Hepatocyte (in vitro differentiated cells): ENCODE measurements around the gene PYCR2. TPM values are rescaled to one million over a fixed set of nuclear protein-coding genes. Genes with fewer than 3 reads are reported as not detected.

ENCODE experiments used
- DNase-seq: peaks from one replicate; pipeline ENCODE4 v3.0.0-alpha.2; 2016; ENCODE audit warnings: low spot score
- H2AFZ ChIP-seq: fragments of 200-600 bp; sonication (generic); 2 replicates; pipeline ENCODE4 v1.6.0; 2016; ENCODE audit warnings: antibody characterized with exemption, mild to moderate bottlenecking
- H3K27ac ChIP-seq: fragments of 200-600 bp; sonication (generic); 2 replicates; pipeline ENCODE4 v1.5.1; 2016; ENCODE audit warnings: mild to moderate bottlenecking
- H3K27me3 ChIP-seq: fragments of 200-600 bp; sonication (generic); 2 replicates; pipeline ENCODE4 v1.6.1; 2016
- H3K36me3 ChIP-seq: fragments of 200-600 bp; sonication (generic); replicated peaks from 2 replicates; pipeline ENCODE4 v1.5.1; 2016; ENCODE audit warnings: low read depth; ENCODE audit not compliant: insufficient read depth
- H3K4me1 ChIP-seq: fragments of 200-600 bp; sonication (generic); 2 replicates; pipeline ENCODE4 v1.5.1; 2016; ENCODE audit warnings: mild to moderate bottlenecking, moderate library complexity; ENCODE audit not compliant: insufficient read depth
- H3K4me2 ChIP-seq: fragments of 200-600 bp; sonication (generic); 2 replicates; pipeline ENCODE4 v1.6.0; 2016
- H3K4me3 ChIP-seq: fragments of 200-600 bp; sonication (generic); 2 replicates; pipeline ENCODE4 v1.5.1; 2016; ENCODE audit warnings: mild to moderate bottlenecking
- H3K79me2 ChIP-seq: fragments of 200-600 bp; sonication (generic); 2 replicates; pipeline ENCODE4 v1.6.0; 2017; ENCODE audit warnings: mild to moderate bottlenecking
- H3K9me2 ChIP-seq: fragments of 200-600 bp; sonication (generic); replicated peaks from 2 replicates; pipeline ENCODE4 v1.6.0; 2017; ENCODE audit warnings: mild to moderate bottlenecking; ENCODE audit not compliant: insufficient read depth
- H3K9me3 ChIP-seq: fragments of 200-600 bp; sonication (generic); 2 replicates; pipeline ENCODE4 v1.5.1; 2016; ENCODE audit warnings: low read depth, mild to moderate bottlenecking
- H4K20me1 ChIP-seq: fragments of 200-600 bp; sonication (generic); 2 replicates; pipeline ENCODE4 v1.6.0; 2016; ENCODE audit warnings: mild to moderate bottlenecking; ENCODE audit not compliant: insufficient read depth, poor library complexity, severe bottlenecking
- EZH2 ChIP-seq: fragments of 200-600 bp; sonication (generic); IDR thresholded peaks from 2 replicates; pipeline ENCODE4 v1.6.1; 2016; ENCODE audit warnings: antibody characterized with exemption, mild to moderate bottlenecking, borderline replicate concordance
- EZH2phosphoT487 ChIP-seq: fragments of 200-600 bp; sonication (generic); IDR thresholded peaks from one replicate; pipeline ENCODE4 v1.6.1; 2018; ENCODE audit warnings: antibody characterized with exemption, mild to moderate bottlenecking, low read depth, moderate library complexity; ENCODE audit not compliant: unreplicated experiment, severe bottlenecking
- WGBS: methylation state at CpG from one replicate; pipeline ENCODE4 v1.1.6; 2016; ENCODE audit warnings: low lambda C conversion rate; ENCODE audit errors: missing lambda C conversion rate; 5-methylcytosine and 5-hydroxymethylcytosine counted together
- polyA plus RNA-seq: library from polyadenylated mRNA; unstranded; fragments of >200 nt; fragmentation: Nextera tagmentation; extraction: Ambion mirVana; gene quantifications from 2 replicates; pipeline ENCODE4 v1.2.1, GENCODE V29; 2016
- total RNA-seq: library from RNA; depleted of rRNA; stranded (reverse); fragments of >200 nt; gene quantifications from 2 replicates; pipeline ENCODE4 v1.2.3, GENCODE V29; 2014
- TF ChIP-seq, protein P1 (sequence below): fragments of 200-600 bp; sonication (generic); IDR thresholded peaks from 2 replicates; pipeline ENCODE4 v1.5.1; 2016; ENCODE audit warnings: antibody characterized with exemption, mild to moderate bottlenecking; ENCODE audit not compliant: poor library complexity

PYCR2 gene
- total and polyA plus RNA-seq, 2 experiments from 2014 or later: 33.5 to 49.2 TPM

DNA sequence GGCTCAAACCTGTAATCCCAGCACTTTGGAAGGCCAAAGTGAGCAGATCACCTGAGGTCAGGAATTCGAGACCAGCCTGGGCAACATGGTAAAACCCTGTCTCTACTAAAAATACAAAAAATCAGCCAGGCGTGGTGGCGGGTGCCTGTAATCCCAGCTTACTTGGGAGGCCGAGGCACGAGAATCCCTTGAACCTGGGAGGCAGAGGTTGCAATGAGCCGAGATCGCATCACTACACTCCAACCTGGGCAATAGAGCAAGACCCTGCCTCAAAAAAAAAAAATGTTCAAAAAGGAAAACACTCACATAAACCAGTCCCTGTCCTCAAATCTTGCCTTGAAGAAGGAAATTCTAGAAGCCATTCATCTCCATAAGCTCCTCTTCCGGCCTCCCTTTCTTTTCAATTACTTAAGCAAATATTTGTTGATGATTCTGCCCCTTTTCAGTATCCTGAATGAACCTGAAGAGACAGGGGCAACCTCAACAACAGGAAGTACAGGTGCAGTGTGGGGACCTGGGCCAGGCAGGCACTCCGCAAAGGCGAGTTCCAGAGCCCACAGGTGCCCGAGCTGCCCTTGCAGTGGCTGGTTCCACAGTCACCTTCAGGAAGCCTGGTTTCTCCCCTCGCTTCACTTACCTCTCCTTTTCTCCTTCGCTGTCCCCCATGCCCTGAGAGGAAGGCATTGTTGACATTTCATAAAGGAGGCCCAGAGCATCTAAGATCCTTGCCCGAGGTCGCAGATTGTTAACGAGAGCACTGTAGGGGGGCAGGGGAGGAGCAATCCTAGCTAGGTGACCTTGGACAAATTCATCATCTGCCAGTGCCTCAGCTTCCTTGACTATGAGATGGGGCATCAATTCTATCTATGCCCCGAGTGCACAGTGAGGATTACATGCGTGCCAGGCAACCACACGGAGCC lies 26.2 kb downstream of the PYCR2 start:
- Histone ChIP-seq H4K20me1 (no peaks in the 10 kb centered on the region), H3K27me3 (no peaks in the 10 kb centered on the region), H3K4me2 (no peak overlapping the region), H3K4me3 (no peak overlapping the region), H2AFZ (no peak overlapping the region), H3K27ac (no peak overlapping the region), H3K36me3 (no peaks in the 10 kb centered on the region), H3K4me1 (no peaks in the 10 kb centered on the region), H3K79me2 (no peaks in the 10 kb centered on the region), H3K9me2 (no peaks in the 10 kb centered on the region), H3K9me3 (no peaks in the 10 kb centered on the region)
- TF ChIP-seq EZH2 (no peak), EZH2phosphoT487 (no peak)
- TF ChIP-seq, protein P1, sequence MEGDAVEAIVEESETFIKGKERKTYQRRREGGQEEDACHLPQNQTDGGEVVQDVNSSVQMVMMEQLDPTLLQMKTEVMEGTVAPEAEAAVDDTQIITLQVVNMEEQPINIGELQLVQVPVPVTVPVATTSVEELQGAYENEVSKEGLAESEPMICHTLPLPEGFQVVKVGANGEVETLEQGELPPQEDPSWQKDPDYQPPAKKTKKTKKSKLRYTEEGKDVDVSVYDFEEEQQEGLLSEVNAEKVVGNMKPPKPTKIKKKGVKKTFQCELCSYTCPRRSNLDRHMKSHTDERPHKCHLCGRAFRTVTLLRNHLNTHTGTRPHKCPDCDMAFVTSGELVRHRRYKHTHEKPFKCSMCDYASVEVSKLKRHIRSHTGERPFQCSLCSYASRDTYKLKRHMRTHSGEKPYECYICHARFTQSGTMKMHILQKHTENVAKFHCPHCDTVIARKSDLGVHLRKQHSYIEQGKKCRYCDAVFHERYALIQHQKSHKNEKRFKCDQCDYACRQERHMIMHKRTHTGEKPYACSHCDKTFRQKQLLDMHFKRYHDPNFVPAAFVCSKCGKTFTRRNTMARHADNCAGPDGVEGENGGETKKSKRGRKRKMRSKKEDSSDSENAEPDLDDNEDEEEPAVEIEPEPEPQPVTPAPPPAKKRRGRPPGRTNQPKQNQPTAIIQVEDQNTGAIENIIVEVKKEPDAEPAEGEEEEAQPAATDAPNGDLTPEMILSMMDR: no peak
- no peak for DNase-seq
- 82% methylated on average over 19 of the region's 19 CpGs for whole genome bisulfite sequencing

DNA sequence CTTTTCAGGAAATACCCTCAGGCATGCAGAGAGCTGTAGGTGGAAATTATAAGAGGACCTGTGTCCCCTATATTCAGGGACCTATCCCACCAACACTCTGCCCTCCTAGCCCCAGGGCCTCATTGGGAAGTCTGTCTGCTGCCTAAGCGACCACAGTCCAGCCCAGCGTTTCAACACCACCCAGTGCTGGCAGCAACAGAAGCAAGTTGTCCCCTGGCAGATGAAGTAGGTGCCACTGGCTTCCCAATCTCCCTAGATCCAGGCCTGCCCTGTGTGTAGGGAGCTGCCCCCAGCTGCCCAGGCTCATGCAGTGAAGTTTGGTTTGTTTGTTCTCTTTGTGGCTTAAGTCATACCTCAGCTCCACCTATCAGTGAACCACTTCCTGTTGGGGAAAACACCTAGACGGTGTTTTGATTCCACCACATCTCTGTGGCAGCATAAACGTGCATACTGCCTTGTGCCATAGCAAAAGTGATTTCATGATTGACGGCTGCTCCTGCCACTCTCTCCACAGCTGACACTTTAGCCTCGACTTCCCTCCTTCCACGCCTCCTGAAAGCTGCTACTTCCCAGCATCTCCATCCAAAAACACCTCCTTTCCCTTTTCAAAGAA lies 27.0 kb downstream of the PYCR2 start:
- Histone ChIP-seq H3K4me2 (no peak overlapping the region), H3K27me3 (no peaks in the 10 kb centered on the region), H3K4me3 (no peak overlapping the region), H3K9me3 (no peaks in the 10 kb centered on the region), H3K27ac (no peak overlapping the region), H4K20me1 (no peaks in the 10 kb centered on the region), H2AFZ (no peak overlapping the region), H3K9me2 (no peaks in the 10 kb centered on the region), H3K4me1 (no peaks in the 10 kb centered on the region), H3K79me2 (no peaks in the 10 kb centered on the region), H3K36me3 (no peaks in the 10 kb centered on the region)
- DNase-seq: peak; percentile 42
- TF ChIP-seq EZH2 (no peak), EZH2phosphoT487 (no peak)
- TF ChIP-seq, protein P1: no peak
- WGBS: 57% methylated on average over 7 of the region's 7 CpGs

DNA sequence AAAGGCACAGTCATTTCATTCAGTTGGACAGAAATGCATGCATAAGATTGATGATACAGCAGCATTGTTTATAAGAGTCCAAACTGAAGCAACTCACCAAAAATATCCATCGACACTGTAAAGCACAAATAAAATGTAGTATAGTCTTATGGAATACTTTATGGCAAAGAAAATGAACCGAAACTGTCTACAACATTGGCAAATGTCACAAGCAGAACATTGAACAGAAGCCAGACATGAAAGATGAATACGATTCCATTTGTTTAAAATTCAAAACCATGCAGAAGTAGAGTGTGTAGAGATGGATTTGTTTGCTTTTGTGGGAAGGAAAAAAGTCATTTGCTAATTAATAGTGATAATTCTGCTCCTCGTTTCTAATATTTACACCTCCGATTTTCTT lies 27.6 kb downstream of the PYCR2 start:
- Histone ChIP-seq H4K20me1 (no peaks in the 10 kb centered on the region), H3K27me3 (no peaks in the 10 kb centered on the region), H3K36me3 (no peaks in the 10 kb centered on the region), H3K4me2 (no peak overlapping the region), H3K9me3 (no peaks in the 10 kb centered on the region), H3K4me1 (peaks cover 2% of the 10 kb centered on the region), H3K79me2 (no peaks in the 10 kb centered on the region), H3K27ac (no peak overlapping the region), H3K9me2 (no peaks in the 10 kb centered on the region), H3K4me3 (no peak overlapping the region), H2AFZ (no peak overlapping the region)
- DNase-seq: no peak
- 84% methylated on average over 5 of the region's 5 CpGs for WGBS
- TF ChIP-seq EZH2phosphoT487: no peak

DNA sequence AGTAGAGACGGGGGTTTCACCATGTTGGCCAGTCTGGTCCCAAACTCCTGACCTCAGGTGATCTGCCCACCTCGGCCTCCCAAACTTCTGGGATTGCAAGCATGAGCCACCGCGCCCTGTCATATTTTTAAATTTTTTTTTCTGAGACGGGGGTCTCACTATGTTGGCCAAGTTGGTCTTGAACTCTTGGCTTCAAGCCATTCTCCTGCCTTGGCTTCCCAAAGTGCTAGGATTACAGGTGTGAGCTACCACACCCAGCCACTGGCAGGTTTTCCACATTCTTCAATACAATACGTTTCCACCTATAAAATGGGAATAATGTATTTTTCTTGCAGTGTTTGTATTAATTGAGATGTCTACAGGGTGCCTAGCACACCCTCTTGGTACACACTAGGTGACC lies 31.7 kb downstream of the PYCR2 start:
- H3K4me3 ChIP-seq: no peak overlapping the region
- H3K27ac ChIP-seq: no peak overlapping the region
- no peaks in the 10 kb centered on the region for H4K20me1 ChIP-seq
- H3K9me2 ChIP-seq: no peaks in the 10 kb centered on the region
- peaks cover 8% of the 10 kb centered on the region for H3K4me1 ChIP-seq
- H3K79me2 ChIP-seq: no peaks in the 10 kb centered on the region
- TF ChIP-seq EZH2phosphoT487 (no peak), EZH2 (no peak)
- TF ChIP-seq, protein P1: no peak
- no peak overlapping the region for H2AFZ ChIP-seq
- DNase-seq: no peak
- H3K4me2 ChIP-seq: no peak overlapping the region
- H3K9me3 ChIP-seq: no peaks in the 10 kb centered on the region
- 99% methylated on average over 6 of the region's 6 CpGs for WGBS
- H3K27me3 ChIP-seq: no peaks in the 10 kb centered on the region
- H3K36me3 ChIP-seq: no peaks in the 10 kb centered on the region
